HG03432 (cell line): ENCODE measurements around the gene TBC1D5.
"Not testable (repeated sequence)": the region's sequence is repeated elsewhere in the genome, so short reads cannot be mapped to it uniquely, and the experiment has no call there.

Experiments
- ATAC-seq: cut with Tn5 transposase; IDR thresholded peaks from one replicate; pipeline ENCODE4 v1.9.1; 2021; ENCODE audit warnings: mild to moderate bottlenecking, moderate library complexity; ENCODE audit not compliant: unreplicated experiment

Gene TBC1D5

DNA sequence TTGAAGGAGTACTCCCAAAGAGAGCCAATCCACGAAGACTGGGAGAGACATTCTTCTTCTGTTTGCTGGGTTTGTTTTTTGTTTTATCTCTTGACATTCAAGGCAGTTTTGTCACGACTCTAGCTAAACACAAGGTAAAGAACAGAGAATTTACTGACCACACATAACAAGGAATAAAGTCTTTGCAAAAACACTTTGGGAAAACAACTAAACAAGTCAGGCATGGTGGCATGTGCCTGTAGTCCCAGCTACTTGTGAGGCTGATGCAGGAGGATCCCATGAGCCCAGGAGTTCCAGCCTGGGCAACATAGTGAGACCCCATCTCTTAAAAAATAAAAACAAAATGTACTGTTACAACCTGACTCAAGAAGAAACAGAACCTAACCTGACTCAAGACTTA lies 28.0 kb downstream of the TBC1D5 start:
- no peak for ATAC-seq

DNA sequence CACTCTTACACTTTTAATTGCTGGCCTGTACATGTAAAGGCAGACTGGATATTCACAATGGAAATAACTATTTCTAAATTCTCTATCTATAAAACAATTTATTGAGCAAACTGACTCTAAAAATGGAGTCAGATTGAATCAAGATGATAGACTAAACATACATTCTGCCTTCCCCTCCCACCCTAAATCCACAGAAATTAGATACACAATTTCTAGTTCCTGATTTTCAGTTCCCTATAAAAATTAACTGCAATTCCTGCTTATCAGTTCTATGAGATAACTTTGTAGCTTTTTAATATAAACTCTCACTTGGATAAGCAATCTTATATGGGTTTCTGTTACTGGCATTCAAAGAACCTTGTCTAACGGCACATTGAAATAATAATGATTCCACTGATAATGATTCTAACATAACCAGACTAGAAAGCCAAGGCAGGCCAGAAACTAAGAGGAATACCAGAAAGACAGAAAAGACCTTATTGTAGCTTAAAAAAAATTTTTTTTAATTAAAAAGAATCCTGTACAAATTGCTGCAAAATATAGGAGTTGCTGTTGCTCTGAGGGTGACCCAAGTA lies 33.1 kb downstream of the TBC1D5 start:
- no peak for ATAC-seq

DNA sequence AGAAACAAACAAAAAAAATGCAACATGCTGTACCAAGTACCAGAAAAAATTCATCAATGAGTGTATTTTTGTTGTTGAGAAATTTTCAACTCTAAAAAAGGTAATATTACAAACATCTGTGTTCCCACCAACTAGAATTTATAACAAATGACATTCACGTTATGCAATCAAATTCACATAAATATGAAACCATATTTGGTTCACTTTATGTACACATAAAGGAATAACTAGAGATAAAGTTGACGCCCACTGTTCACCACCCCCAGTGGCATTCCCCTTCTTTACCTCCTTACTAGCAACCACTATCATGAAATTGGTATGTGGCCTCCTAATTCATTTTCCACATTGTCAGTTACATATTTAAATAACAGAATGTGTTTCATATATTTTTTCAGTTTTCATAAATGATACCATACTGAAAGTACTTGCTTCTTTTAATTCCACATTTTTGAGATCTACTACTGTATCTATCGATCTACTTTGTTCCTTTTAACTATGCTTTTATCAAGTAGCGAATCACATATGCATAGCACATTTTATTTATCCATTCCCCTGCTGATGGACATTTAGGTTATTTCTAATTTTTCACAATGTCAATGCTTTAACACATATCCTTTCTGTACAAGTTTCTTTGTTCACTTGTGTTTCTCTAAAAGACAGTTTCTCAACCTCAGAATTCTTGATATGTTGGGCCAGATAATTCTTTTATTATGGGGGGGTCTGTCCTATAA lies 34.5 kb downstream of the TBC1D5 start:
- no peak for ATAC-seq

DNA sequence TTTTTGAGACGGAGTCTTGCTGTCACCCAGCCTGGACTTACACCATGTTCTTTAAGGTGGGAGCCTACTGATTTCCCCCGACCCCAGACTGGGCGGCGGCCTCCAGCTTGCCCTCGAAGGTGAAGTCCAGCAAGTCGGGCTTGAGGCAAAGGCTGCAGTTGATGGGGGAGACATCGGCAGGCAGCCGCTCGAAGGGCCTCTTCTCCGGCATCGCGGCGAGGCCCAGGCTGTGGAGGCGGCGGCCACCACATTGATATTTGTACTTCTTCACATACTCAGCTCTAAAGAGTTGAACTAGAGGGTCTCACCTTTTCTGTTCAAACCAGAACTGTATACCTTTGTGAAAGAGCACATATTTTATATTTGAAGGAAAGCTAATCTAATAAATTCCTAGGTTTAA lies 36.4 kb downstream of the TBC1D5 start:
- not testable (repeated sequence) for ATAC-seq

DNA sequence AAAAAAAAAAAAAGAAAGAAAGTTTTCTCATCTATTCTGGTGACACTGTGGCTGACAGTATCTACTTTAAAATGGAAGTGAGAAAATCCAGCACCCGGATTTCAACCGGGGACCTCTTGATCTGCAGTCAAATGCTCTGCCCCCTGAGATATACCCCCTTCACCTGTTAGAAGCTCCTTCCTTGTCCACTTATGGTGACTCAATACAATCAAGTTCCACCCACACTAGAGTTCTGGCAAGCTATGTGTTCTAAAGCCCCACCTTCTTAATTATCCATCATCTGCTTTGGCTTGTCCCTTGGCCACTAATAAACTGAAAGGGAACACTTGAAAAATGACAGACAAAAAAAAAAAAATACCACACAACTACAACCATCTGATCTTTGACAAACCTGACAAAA lies 42.6 kb downstream of the TBC1D5 start:
- ATAC-seq: not testable (repeated sequence)

DNA sequence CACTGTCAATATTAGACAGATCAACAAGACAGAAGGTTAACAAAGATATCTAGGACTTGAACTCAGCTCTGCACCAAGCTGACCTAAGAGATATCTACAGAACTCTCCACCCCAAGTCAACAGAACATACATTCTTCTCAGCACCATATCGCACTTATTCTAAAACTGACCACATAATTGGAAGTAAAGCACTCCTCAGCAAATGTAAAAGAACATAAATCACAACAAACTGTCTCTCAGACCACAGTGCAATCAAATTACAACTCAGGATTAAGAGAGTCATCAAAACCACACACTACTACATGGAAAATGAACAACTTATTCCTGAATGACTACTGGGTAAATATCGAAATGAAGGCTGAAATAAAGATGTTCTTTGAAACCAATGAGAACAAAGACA lies 46.8 kb downstream of the TBC1D5 start:
- ATAC-seq: not testable (repeated sequence)

DNA sequence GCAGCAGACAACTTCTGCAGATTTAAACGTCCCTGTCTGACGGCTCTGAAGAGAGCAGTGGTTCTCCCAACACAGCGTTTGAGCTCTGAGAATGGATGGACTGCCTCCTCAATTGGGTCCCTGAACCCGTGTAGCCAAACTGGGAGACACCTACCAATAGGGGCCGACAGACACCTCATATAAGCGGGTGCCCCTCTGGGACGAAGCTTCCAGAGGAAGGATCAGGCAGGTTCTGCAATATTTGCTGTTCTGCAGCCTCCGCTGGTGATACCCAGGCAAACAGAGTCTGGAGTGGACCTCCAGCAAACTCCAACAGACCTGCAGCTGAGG lies 48.8 kb downstream of the TBC1D5 start:
- not testable (repeated sequence) for ATAC-seq

DNA sequence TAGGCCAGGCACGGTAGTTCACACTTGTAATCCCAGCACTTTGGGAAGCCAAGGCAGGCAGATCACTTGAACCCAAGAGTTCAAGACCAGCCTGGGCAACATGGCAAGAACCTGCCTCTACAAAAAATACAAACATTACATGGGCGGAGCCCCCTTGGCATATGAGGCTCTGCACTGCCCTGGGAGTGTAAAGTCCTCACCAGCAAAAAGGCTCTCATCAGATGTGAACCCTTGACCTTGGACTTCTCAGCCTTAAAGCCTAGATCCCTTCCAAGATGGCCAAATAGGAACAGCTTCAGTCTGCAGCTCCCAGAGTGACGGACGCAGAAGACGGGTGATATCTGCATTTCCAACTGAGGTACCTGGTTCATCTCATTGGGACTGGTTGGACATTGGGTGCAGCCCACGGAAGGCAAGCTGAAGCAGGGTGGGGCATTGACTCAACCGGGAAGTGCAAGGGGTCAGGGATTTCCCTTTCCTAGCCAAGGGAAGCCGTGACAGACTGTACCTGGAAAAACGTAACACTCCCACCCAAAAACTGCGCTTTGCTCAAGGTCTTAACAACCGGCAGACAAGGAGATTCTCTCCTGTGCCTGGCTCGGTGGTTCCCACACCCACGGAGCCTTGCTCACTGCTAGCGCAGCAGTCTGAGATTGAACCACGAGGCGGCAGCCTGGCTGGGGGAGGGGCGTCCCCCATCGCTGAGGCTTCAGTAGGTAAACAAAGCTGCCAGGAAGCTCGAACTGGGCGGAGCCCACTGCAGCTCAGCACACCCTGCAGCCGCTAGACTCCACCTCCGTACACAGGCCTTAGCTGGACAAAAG lies 49.4 kb downstream of the TBC1D5 start:
- not testable (repeated sequence) for ATAC-seq

DNA sequence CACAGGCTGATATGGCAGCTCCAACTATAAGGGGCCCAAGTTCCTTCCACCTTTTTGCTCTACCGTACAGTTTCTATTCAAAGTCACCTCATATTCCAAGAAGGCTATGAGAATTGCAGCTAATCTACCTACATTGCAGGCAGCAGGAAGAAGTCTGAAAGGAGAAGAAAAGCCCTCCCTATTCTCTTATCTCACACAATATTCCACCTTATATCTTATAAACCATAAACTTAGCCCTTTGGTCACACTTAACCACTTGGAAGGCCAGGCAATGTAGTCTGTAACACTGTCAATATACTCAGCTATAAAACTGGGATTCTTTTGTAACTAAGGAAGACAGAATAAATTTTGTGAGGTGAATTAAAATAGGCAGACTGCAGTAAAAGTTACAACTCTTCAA lies 54.9 kb downstream of the TBC1D5 start:
- no peak for ATAC-seq

DNA sequence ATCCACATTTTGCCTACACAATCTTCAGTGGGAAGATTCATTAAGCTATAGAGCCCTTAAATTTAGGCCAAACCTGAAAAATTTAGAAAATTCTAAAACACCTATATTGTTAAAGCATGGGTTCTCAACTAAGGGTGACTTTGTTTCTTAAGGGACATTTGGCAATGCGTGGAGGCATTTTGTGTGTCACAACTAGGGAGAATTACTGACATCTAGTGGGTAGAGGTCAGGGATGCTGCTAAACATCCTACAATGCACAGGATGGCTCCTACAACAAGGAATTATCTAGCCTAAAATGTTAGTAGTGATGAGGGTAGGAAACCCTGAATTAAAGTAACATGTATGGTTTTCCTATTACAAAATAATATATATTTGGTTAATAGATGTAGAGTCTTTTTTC lies 55.8 kb downstream of the TBC1D5 start:
- no peak for ATAC-seq

DNA sequence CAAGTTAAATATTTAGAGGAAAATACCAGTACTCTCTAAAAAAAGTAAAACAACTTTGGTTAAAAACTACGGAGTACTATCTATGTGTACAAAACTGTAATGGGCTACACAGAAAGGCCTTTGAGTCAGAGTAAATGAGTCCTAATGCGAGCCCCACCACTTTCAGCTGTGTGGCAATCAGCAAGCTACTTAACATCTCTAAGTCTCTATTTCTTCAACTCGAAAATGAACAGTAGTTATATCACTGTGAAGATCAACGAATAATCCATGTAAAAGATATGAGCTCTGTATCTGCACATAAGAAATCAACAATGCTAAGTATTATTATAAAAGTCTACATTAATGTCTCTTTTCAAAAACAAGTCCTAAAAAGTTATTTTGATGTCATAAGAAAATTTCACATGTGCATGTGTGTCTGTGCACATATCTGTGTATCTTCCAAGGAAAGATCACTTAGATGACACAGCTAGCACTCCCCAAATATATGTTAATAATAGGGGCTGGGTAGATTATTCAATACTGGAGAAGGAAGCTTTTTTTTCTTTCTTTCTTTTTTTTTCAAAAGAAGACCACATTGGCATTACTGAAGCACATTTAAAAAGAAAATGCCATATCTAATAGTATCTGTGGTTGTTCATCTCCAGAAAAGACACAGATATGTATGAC lies 58.8 kb downstream of the TBC1D5 start:
- no peak for ATAC-seq

DNA sequence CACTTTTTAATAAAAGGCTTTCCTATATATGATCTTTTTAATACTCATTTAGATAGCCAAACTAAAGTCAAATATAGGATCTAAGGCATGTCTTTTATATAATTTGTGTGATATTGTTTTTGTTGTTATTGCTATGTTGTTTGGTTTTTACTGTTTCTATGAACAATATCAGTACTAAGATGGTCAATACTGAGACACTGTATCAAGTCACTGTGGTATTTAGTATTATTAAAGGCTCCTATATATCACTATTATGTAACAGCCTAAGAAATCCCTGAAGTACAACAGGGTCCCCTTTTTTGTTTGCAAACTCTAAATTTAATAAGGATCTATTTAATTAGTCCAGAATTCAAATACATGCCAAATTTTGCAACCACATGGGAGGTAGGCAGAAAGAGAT lies 61.9 kb downstream of the TBC1D5 start:
- ATAC-seq: no peak

DNA sequence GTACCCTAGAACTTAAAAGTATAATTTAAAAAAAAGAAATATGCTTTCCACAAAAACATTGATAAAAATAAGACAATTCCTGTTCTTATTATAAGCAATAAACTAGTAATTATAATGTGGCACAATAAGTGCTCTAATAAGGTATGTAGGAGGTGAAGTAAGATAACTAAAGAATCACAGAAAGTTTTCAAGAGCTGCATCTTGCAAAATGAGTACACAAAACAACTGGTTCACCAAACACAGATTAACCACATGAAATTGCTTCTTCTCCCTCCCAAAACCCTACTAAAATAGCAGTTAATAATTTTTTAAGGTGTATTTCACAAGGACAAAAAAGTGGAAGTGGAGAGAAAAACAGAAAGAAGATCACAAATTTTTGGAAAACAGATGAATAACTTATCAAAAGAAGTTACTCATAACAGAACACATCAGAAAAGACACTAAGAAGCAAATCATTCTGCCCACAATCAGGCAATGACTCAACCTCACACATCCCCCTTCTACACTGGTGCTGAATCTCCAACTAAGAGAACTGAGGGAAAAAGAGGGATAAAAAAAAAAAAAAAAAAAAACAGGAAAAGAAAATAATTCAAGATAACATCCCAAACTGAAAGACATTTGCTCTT lies 64.2 kb downstream of the TBC1D5 start:
- peak; percentile 96 for ATAC-seq

DNA sequence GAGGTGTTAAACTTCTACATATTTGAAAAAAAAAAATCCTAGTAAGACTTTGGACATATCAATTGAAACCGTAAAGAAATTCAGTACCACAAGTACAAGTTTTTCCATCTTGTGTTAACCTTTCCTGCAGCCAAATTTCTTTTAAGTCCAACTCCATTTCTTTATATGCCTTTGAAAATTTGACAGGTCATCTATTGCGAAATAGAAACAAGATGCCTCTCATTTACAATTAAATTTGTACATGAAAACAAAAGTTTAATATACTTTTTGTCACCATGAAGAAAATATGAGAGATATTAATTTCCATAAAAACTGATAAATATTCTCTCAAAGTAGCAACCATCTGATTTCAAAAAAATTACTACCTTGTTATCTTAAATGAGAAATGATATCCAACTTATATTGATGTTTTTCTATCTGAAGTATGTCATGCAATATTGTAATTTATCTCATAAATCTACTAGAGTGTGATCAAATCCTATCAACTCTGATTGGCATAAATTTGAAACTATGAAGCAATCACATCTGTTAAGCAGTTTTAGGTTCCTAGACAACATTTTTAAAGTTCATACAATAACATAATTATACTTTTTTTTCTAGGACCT lies 68.2 kb downstream of the TBC1D5 start:
- no peak for ATAC-seq

DNA sequence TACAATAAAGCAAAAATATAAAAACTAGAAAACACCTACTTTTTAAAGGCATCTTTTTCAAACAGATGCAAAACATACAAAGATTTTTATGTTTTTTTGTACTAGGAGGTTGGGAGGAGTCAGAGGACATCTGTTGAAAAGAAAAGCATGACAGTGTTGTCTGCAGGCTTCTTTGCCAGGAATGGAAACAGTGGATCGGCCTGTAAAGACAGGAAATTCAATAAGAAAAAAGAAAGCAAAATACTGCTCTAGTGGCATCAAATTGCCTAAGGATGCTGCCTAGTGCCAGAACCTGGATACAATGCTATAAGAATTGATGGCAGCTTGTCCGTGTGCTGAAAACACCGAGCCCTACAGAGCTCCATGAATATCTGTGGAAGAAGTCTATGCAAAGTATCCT lies 69.9 kb downstream of the TBC1D5 start:
- ATAC-seq: no peak

DNA sequence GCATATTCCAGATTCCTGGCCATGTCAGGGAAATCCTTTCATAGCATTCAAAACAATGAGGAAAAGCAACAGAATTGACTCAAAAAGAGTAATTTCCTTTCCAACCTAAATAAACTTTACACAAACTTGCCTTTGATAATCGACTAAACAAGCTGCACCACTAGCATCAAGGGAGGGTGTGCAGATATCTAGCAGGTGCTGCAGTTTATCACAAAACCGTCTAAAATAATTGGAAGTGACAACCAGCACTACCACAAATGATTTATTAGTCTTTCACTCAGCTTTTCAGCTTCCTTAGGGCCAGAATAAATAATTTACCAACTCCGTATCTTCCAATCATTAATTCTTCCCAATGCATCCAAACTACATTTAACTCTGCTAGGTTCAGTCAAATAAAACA lies 71.7 kb downstream of the TBC1D5 start:
- no peak for ATAC-seq

DNA sequence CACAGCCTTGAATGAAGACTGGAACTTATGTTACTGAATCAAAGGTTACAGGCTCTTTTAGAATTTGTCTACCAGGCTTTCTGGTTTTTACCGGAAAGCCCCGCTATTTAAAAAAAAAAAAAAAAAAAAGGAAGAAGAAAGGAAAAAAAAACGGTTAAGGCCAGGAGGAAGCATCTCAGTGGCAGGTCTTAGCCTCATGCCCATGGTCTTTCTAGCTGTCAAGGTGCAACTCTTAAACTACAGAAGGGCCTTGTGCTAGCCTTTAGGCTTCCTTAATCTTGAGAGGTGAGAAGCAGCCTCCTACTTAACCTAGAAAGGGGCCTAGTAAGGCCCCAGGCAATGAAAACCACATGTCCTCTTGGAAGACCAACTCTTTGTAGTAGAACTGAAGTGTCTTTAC lies 77.5 kb downstream of the TBC1D5 start:
- ATAC-seq: no peak

DNA sequence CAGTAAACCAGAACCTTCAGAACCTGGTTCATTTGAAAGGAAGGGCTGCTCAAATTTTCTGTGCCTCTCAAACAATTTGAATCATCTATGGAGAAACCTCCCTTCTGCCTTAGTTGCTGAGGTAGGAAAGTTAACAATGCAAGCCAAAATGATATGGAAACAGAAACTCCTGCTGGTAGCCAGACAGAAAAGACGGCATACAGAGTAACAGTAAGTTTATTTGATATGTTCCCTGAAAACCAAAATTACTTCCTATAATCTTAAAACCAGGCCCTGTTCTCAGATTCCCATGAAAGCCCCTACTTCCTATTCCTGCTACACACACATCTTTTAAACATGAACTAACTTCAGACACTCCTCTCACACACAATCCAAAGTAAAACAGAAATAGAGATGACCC lies 86.2 kb downstream of the TBC1D5 start:
- peak; percentile 6 for ATAC-seq

DNA sequence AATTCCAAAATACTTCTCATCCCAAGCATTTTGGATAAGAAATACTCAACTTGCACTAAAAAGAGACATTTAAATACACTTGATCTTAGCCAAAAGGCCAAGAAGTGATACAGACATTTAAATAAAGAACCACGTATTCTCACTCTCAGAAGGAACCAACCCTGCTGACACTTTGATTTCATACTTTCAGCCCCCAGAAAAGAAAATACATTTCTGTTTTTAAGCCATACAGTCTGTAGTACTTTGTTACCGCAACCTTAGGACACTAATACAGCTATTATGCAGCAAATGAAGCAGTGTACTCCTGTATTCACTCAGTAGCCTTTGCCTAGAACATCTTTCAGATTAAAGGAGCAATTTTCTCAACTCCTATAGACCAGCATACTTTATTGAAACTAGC lies 86.7 kb downstream of the TBC1D5 start:
- ATAC-seq: peak; percentile 71

DNA sequence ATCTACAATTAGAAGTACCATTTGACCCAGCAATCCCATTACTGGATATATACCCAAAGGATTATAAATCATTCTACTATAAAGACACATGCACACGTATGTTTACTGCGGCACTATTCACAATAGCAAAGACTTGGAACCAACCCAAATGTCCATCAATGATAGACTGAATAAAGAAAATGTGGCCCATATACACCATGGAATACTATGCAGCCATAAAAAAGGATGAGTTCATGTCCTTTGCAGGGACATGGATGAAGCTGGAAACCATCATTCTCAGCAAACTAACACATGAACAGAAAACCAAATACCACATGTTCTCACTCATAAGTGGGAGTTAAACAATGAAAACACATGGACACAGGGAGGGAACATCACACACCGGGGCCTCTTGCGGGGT lies 92.7 kb downstream of the TBC1D5 start:
- ATAC-seq: not testable (repeated sequence)
